ENCODE results near the gene BLOC1S6. TPM values are rescaled to one million over a fixed set of nuclear protein-coding genes. Genes with fewer than 3 reads are reported as not detected.

BLOC1S6 gene
- total and polyA plus RNA-seq, 2 of the 13 experiments (the other 11 are each of a cell fraction or from before 2014, with no cell fraction given), result 11.8 to 44.3 TPM

- TF ChIP-seq MAFK (conservative IDR thresholded peaks at IDR 0.05 in 1 of 2, IDR thresholded peaks at IDR 0.05 in 1 of 2; ENCODE audit: low read length in 2 of 2) (no peak; a peak in 1 of 4 replicates), ERF (CRISPR knock-in tag; IDR thresholded peaks at IDR 0.05) (no peak), ZBTB4 (CRISPR knock-in tag; IDR thresholded peaks at IDR 0.05; ENCODE audit: borderline replicate concordance) (peak; percentile 67; the same call in 1 of the 2 replicates), TBL1XR1 (IDR thresholded peaks at IDR 0.05; ENCODE audit: borderline replicate concordance, low read length, partially characterized antibody) (no peak), HNF4G (IDR thresholded peaks at IDR 0.05; ENCODE audit: borderline replicate concordance, low read depth, low read length) (no peak), HNF4G (CRISPR knock-in tag; IDR thresholded peaks at IDR 0.05; ENCODE audit: borderline replicate concordance, low read depth) (no peak), GLMP (CRISPR knock-in tag; IDR thresholded peaks at IDR 0.05; ENCODE audit: borderline replicate concordance) (no peak), NR2F2 (IDR thresholded peaks at IDR 0.05; ENCODE audit: borderline replicate concordance, low read depth) (no peak), RERE (CRISPR knock-in tag; IDR thresholded peaks at IDR 0.05; ENCODE audit: low read depth) (no peak), EEA1 (CRISPR knock-in tag; IDR thresholded peaks at IDR 0.05; ENCODE audit: borderline replicate concordance) (0 out of 2 replicates have a peak, but pooled peaks have one; percentile 22), THYN1 (CRISPR knock-in tag; IDR thresholded peaks at IDR 0.05; ENCODE audit: borderline replicate concordance, low read depth) (peak; percentile 61; the same call in 1 of the 2 replicates), HHEX (CRISPR knock-in tag; IDR thresholded peaks at IDR 0.05) (no peak), ZC3H4 (CRISPR knock-in tag; IDR thresholded peaks at IDR 0.05; ENCODE audit: borderline replicate concordance) (no peak), ZNF225 (CRISPR knock-in tag; IDR thresholded peaks at IDR 0.05) (no peak), ZNF513 (CRISPR knock-in tag; conservative IDR thresholded peaks at IDR 0.05) (no peak), MXD4 (CRISPR knock-in tag; IDR thresholded peaks at IDR 0.05) (peak; percentile 41; the same call in 1 of the 2 replicates), AGO1 (IDR thresholded peaks at IDR 0.05; ENCODE audit: low read depth, low read length, poor library complexity, severe bottlenecking) (no peak)
These were observed 47.4 kb downstream of the BLOC1S6 start, which contains the start of gene SQOR (continued) for GRCh38 chr15:45634432-45635190.

Data from HepG2 (cell line).